ENCODE results near the gene HEPH. TPM values are rescaled to one million over a fixed set of nuclear protein-coding genes. Genes with fewer than 3 reads are reported as not detected.

HEPH gene
- total and polyA plus RNA-seq, 9 of the 15 experiments (the other 6 are each of a cell fraction or from before 2014, with no cell fraction given), result 22.4 to 67.6 (median 42.9) TPM

DNA sequence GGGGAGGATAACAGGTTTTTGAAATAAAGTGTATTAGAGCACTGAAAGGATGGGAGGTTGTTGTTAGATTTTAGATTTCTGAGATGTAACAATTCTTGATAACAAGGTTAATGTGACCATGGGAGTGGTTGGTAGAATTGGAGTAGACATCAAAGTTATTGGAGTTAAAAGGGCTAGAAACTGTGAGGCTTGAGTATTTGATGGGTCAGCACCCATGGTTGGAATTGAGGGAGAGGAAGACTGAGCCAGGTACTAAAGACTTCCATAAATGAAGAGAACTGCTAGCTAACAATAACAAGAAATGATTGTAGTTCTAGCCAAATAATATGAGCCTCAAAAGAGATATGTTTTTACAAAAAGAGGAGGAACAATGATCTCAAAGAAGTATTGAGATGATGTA is 98.8 kb downstream of the HEPH start (continued):
- TF ChIP-seq, protein P1, sequence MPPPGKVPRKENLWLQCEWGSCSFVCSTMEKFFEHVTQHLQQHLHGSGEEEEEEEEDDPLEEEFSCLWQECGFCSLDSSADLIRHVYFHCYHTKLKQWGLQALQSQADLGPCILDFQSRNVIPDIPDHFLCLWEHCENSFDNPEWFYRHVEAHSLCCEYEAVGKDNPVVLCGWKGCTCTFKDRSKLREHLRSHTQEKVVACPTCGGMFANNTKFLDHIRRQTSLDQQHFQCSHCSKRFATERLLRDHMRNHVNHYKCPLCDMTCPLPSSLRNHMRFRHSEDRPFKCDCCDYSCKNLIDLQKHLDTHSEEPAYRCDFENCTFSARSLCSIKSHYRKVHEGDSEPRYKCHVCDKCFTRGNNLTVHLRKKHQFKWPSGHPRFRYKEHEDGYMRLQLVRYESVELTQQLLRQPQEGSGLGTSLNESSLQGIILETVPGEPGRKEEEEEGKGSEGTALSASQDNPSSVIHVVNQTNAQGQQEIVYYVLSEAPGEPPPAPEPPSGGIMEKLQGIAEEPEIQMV (tag; conservative IDR thresholded peaks at IDR 0.05; ENCODE audit: low read depth), result no peak
- TF ChIP-seq STAT5B (CRISPR knock-in tag; IDR thresholded peaks at IDR 0.05) (no peak), MAFK (IDR thresholded peaks at IDR 0.05; ENCODE audit: low read length) (peak; percentile 84), ZNF316 (IDR thresholded peaks at IDR 0.05) (peak; percentile 84), POLR2AphosphoS2 (IDR thresholded peaks at IDR 0.05; ENCODE audit: low read length) (no peak), ZNF780A (CRISPR knock-in tag; IDR thresholded peaks at IDR 0.05) (no peak), CXXC5 (CRISPR knock-in tag; IDR thresholded peaks at IDR 0.05) (no peak), MAFF (IDR thresholded peaks at IDR 0.05; ENCODE audit: low read length) (peak; percentile 74), ZNF551 (CRISPR knock-in tag; IDR thresholded peaks at IDR 0.05) (no peak)
- TF ChIP-seq, protein P2, sequence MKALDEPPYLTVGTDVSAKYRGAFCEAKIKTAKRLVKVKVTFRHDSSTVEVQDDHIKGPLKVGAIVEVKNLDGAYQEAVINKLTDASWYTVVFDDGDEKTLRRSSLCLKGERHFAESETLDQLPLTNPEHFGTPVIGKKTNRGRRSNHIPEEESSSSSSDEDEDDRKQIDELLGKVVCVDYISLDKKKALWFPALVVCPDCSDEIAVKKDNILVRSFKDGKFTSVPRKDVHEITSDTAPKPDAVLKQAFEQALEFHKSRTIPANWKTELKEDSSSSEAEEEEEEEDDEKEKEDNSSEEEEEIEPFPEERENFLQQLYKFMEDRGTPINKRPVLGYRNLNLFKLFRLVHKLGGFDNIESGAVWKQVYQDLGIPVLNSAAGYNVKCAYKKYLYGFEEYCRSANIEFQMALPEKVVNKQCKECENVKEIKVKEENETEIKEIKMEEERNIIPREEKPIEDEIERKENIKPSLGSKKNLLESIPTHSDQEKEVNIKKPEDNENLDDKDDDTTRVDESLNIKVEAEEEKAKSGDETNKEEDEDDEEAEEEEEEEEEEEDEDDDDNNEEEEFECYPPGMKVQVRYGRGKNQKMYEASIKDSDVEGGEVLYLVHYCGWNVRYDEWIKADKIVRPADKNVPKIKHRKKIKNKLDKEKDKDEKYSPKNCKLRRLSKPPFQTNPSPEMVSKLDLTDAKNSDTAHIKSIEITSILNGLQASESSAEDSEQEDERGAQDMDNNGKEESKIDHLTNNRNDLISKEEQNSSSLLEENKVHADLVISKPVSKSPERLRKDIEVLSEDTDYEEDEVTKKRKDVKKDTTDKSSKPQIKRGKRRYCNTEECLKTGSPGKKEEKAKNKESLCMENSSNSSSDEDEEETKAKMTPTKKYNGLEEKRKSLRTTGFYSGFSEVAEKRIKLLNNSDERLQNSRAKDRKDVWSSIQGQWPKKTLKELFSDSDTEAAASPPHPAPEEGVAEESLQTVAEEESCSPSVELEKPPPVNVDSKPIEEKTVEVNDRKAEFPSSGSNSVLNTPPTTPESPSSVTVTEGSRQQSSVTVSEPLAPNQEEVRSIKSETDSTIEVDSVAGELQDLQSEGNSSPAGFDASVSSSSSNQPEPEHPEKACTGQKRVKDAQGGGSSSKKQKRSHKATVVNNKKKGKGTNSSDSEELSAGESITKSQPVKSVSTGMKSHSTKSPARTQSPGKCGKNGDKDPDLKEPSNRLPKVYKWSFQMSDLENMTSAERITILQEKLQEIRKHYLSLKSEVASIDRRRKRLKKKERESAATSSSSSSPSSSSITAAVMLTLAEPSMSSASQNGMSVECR (CRISPR knock-in tag; IDR thresholded peaks at IDR 0.05), result no peak
- TF ChIP-seq, protein P3, sequence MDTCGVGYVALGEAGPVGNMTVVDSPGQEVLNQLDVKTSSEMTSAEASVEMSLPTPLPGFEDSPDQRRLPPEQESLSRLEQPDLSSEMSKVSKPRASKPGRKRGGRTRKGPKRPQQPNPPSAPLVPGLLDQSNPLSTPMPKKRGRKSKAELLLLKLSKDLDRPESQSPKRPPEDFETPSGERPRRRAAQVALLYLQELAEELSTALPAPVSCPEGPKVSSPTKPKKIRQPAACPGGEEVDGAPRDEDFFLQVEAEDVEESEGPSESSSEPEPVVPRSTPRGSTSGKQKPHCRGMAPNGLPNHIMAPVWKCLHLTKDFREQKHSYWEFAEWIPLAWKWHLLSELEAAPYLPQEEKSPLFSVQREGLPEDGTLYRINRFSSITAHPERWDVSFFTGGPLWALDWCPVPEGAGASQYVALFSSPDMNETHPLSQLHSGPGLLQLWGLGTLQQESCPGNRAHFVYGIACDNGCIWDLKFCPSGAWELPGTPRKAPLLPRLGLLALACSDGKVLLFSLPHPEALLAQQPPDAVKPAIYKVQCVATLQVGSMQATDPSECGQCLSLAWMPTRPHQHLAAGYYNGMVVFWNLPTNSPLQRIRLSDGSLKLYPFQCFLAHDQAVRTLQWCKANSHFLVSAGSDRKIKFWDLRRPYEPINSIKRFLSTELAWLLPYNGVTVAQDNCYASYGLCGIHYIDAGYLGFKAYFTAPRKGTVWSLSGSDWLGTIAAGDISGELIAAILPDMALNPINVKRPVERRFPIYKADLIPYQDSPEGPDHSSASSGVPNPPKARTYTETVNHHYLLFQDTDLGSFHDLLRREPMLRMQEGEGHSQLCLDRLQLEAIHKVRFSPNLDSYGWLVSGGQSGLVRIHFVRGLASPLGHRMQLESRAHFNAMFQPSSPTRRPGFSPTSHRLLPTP (IDR thresholded peaks at IDR 0.05; ENCODE audit: borderline replicate concordance, extremely low read depth, insufficient read length), result no peak
- TF ChIP-seq, protein P4, sequence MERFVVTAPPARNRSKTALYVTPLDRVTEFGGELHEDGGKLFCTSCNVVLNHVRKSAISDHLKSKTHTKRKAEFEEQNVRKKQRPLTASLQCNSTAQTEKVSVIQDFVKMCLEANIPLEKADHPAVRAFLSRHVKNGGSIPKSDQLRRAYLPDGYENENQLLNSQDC (CRISPR knock-in tag; IDR thresholded peaks at IDR 0.05), result no peak
- TF ChIP-seq, protein P5, sequence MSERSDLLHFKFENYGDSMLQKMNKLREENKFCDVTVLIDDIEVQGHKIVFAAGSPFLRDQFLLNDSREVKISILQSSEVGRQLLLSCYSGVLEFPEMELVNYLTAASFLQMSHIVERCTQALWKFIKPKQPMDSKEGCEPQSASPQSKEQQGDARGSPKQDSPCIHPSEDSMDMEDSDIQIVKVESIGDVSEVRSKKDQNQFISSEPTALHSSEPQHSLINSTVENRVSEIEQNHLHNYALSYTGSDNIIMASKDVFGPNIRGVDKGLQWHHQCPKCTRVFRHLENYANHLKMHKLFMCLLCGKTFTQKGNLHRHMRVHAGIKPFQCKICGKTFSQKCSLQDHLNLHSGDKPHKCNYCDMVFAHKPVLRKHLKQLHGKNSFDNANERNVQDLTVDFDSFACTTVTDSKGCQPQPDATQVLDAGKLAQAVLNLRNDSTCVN (CRISPR knock-in tag; IDR thresholded peaks at IDR 0.05), result no peak
